NCI-H1930 (cell line): ENCODE measurements around the gene JSRP1.

Source experiments
- DNase-seq, 2 experiments: peaks; one replicate each; lab custom pipeline; 2025; lab: John Stamatoyannopoulos, UW

JSRP1 gene

DNA sequence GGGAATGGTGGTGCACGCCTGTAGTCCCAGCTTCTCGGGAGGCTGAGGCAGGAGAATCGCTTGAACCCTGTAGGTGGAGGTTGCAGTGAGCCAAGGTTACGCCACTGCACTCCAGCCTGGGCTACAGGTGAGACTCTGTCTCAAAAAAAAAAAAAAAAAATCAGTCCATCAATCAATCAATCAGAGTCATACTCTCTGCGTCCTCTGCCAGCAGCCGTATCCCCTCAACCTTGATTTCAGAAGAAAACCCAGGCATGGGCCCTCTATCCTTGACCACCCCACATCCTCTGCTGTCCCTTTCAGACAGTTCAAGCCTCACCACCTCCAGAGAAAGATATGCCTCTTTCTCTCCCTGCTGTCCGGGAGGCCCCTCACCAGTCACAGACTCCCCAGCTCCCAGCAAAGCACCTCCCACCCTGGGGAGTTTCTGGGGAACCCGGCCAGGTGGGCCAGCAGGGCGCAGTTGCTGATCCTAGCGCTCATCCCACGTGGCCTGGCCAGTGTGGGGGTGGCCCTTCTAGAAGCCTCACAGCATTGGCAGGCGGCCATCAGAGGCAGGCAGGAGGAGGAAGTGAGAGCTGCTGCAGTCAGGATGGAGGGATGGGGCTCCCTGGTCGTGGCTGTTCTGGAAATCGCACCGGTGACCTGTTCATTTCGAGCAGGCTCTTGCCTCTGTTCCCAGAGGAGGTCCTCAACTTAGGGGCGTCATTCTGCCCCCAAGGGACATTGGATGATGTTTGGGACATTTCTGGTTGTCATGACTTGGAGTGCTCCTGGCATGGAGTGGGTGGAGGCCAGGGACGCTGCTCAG is 10.2 kb upstream of the JSRP1 start:
- DNase-seq: no peak

DNA sequence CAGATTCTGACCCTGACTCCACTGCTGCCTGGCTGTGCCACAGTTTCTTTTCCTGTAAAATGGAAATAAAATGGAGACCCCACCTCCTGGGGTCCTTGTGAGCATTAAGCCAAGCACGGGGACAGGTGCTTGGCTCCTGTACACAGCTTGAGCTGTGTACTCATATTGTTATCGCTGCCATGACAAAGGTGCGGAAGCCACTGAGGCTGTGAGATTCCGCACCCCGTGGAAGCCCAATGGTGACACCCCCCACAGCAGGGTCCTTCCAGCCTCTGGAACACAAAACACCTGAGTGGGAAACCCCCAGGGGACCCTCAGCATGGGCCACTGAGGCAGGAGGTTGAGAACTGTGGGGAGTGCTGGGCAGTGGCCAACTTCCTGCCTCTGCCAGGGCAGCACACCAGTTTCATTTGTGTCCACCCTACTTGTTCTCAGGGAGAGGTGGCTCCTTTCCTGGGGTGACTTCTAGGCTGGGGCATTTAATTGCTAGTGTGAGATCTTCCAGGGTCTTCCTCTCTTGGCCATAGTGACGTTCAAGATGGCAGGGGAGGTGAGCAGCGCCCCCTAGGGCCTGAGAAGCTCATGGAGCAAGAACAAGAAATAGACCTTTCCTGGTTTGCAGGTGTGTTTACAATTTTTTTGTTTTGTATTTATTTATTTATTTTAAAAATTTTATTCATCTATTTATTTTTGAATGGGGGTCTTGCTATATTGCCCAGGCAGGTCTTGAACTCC is 5.4 kb upstream of the JSRP1 start:
- DNase-seq: no peak

- no peak for DNase-seq
Measured at GRCh38 chr19:2260341-2260805, 4.2 kb upstream of the JSRP1 start.

- DNase-seq: no peak
Measured at GRCh38 chr19:2259336-2259735, 3.1 kb upstream of the JSRP1 start.

DNA sequence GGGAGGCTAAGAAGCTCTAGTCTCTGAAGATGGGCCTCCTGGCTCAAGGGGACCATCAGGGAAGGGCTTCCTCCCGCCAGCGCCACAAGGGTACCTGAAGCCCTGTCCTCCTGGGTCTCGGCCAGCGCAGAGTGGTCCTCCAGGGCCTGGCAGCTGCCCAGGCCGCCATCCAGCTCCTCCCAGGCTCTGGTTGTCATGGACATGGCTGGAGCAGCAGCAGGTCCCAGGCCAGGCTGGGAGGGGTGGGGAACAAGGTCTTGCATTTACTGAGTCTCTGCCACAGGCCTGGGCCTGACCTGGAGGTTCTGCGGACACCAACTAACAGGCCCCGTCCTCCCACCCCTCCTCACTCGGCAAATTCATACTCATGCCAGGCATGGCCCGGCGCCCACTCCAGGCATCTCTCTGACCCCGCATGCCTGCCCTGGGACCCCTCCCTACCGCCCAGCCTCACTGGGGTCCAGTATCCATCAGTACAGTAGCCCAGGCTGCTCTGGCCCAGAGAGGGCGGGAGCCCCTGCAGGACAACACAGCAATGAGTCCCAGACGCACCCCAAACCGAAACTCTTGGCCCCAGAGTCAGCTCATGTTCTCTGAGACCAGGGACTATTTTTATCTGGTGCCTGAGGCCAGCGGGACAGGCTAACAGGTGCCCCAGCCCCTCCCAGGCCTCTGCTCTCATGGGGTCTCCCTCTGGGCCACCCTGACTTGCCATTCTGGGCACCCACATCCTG is 938 bp downstream of the JSRP1 start:
- DNase-seq: no peak

GRCh38 chr19:2254064-2254872 is 1.9 kb downstream of the JSRP1 start:
- DNase-seq: no peak

- no peak for DNase-seq
Measured at GRCh38 chr19:2253106-2254063, 2.8 kb downstream of the JSRP1 start.

- DNase-seq: no peak
Measured at GRCh38 chr19:2252797-2253105, 3.5 kb downstream of the JSRP1 start.

- DNase-seq: no peak
Measured at GRCh38 chr19:2252055-2252796, 4.0 kb downstream of the JSRP1 start.

DNA sequence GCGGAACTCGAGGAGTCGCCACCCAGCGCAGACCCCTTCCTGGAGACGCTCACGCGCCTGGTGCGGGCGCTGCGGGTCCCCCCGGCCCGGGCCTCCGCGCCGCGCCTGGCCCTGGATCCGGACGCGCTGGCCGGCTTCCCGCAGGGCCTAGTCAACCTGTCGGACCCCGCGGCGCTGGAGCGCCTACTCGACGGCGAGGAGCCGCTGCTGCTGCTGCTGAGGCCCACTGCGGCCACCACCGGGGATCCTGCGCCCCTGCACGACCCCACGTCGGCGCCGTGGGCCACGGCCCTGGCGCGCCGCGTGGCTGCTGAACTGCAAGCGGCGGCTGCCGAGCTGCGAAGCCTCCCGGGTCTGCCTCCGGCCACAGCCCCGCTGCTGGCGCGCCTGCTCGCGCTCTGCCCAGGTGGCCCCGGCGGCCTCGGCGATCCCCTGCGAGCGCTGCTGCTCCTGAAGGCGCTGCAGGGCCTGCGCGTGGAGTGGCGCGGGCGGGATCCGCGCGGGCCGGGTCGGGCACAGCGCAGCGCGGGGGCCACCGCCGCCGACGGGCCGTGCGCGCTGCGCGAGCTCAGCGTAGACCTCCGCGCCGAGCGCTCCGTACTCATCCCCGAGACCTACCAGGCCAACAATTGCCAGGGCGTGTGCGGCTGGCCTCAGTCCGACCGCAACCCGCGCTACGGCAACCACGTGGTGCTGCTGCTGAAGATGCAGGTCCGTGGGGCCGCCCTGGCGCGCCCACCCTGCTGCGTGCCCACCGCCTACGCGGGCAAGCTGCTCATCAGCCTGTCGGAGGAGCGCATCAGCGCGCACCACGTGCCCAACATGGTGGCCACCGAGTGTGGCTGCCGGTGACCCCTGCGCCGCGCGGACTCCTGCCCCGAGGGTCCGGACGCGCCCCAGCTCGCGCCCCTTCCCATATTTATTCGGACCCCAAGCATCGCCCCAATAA is 4.8 kb downstream of the JSRP1 start:
- DNase-seq: no peak

- DNase-seq: no peak
Measured at GRCh38 chr19:2250766-2251105, 5.5 kb downstream of the JSRP1 start.

GRCh38 chr19:2249880-2250765 is 6.1 kb downstream of the JSRP1 start:
- no peak for DNase-seq

GRCh38 chr19:2249010-2249866 is 7.0 kb downstream of the JSRP1 start, which contains the start of gene AMH:
AMH (plus strand) TSS chr19:2249323; CDS start chr19:2249333, 10 bp downstream.
- no peak for DNase-seq

- no peak for DNase-seq
Measured at GRCh38 chr19:2248136-2249009, 7.8 kb downstream of the JSRP1 start.

GRCh38 chr19:2247433-2248101 is 8.7 kb downstream of the JSRP1 start:
- no peak for DNase-seq
